HL-60/S4 treated with phorbol 12-myristate 13-acetate at 8.2 ng/mL for 4 days and 3 days (cell line): ENCODE results near the gene GDF7.

Experiments used
- in situ Hi-C: fragments of 300-500 bp; cut with MboI; formaldehyde crosslinking; loops from 2 replicates; pipeline ENCODE4 v1.15.0; 2022; ENCODE audit warnings: low sequenced_read_pairs

Gene GDF7

GRCh38 chr2:20657522-20658235 lies 9.3 kb upstream of the GDF7 start:
- in situ Hi-C loops: no loop called here

DNA sequence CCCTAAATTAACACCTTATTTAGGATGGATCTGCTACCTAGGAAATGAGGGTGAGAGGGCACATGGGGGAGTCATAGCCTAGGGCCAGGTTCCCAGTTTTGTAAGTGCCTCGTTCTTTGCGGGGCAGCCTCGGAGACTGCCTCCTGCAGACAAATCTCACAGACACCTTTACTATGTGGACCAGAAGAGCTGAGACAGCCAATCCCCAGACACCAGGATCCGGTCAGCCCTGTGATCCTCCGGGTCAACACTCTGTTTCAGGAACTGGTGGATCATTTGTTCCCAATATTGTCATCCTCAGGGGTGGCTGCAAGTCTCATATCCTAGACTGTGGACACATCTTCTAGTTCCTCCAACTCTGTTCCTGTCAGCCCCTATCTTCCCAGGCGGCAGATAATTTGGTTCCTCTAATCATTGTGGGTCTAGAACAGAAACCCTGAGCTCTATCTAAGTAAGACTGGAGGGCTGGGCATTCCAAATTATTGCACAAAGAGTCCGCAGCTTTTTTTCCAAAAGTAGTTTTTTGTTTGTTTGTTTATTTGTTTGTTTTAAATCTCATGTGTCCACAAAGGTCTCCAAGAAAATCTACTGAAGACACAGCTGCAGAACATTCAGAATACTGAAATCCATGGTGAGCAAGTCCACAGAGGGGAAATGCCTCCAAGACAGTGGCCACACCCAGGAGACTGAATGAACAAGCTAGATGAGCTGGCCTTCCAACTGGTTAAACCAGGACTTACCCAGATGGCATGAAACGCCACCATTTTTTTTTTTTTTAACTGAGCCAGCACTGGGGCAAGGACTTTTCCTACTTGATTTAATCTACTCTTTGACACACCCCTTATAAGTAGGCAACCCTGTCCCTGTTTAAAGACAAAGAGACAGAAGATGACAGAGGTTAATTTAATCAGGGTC lies 6.2 kb upstream of the GDF7 start:
- in situ Hi-C loops: loop anchor here (10.0 kb wide), 1 partner anchor 304 kb away; no protein-coding TSS in a partner anchor

- in situ Hi-C loops: loop anchor here (10.0 kb wide), 1 partner anchor 303 kb away; no protein-coding TSS in a partner anchor
Observed at GRCh38 chr2:20661421-20662307, 5.3 kb upstream of the GDF7 start.

DNA sequence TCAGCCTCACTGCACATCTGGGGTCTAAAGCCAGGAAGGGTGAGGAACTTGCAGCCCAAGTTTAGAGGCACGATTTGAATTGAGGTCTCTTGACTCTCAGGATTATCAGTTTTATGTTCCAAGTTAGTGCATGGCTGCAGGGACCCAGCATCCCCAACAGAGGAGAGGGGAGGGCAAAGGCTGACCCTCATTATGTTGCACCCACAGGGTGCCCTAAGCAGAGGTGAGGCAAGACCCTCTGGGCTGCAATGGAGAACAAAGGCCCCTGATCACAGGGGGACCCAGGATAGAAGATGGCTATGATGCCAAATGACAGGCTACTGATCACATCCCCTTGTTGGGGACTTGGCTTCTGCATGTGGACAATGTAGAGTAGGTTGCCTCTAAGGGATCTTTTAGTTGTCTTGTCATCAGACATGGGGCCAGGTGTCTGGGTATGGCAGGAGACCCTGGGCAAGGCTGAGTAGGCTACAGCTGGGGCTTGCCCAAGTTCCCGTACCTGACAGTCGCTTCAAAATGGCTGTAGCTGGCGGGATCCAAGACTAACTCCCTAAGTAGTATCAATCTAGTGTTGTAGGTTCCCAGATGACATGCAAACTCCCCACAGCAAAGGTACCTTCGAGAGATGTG lies 4.5 kb upstream of the GDF7 start:
- in situ Hi-C loops: loop anchor here (10.0 kb wide), 1 partner anchor 302 kb away; no protein-coding TSS in a partner anchor

GRCh38 chr2:20663196-20664070 lies 3.5 kb upstream of the GDF7 start:
- in situ Hi-C loops: loop anchor here (10.0 kb wide), 1 partner anchor 301 kb away; no protein-coding TSS in a partner anchor

GRCh38 chr2:20664071-20664390 lies 2.9 kb upstream of the GDF7 start:
- in situ Hi-C loops: loop anchor here (10.0 kb wide), 1 partner anchor 301 kb away; no protein-coding TSS in a partner anchor

- in situ Hi-C loops: loop anchor here (10.0 kb wide), 1 partner anchor 300 kb away; no protein-coding TSS in a partner anchor
Observed at GRCh38 chr2:20664431-20665242, 2.3 kb upstream of the GDF7 start.

GRCh38 chr2:20665243-20666004 lies 1.5 kb upstream of the GDF7 start:
- in situ Hi-C loops: loop anchor here (10.0 kb wide), 1 partner anchor 299 kb away; no protein-coding TSS in a partner anchor

GRCh38 chr2:20666005-20666303 lies 990 bp upstream of the GDF7 start:
- in situ Hi-C loops: loop anchor here (10.0 kb wide), 1 partner anchor 299 kb away; no protein-coding TSS in a partner anchor

DNA sequence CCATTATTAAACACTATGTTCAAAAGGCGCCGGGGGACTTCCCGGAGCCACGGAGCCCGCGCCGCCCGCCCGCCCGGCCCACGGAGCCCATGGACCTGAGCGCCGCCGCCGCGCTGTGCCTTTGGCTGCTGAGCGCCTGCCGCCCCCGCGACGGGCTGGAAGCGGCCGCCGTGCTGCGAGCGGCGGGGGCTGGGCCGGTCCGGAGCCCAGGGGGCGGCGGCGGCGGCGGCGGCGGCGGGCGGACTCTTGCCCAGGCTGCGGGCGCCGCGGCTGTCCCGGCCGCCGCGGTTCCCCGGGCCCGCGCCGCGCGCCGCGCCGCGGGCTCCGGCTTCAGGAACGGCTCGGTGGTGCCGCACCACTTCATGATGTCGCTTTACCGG lies 197 bp downstream of the GDF7 start:
- in situ Hi-C loops: loop anchor here (10.0 kb wide), 1 partner anchor 298 kb away; no protein-coding TSS in a partner anchor

- in situ Hi-C loops: loop anchor here (10.0 kb wide), 1 partner anchor 297 kb away; no protein-coding TSS in a partner anchor
Observed at GRCh38 chr2:20667531-20668401, 822 bp downstream of the GDF7 start.

DNA sequence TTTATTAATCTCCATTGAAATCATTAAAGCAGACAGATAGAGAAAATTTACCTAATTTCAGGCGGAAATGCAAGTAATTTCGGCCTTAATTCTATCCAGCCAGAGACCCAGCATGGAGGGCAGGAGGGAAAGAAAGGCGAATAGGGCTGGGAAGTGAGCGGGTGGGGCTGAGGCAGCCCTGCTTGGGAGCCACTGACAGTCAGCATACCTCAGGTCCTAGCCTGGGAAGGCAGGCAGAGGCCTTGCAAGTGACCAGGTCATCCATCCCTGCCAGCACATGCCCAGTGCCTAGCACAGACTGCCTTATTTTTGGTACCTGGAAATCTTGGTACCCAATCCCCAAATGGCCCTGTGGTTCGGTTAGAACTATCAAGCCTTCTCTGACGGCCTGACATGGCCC lies 1.5 kb downstream of the GDF7 start:
- in situ Hi-C loops: loop anchor here (10.0 kb wide), 1 partner anchor 296 kb away; no protein-coding TSS in a partner anchor

- in situ Hi-C loops: loop anchor here (10.0 kb wide), 1 partner anchor 296 kb away; no protein-coding TSS in a partner anchor
Observed at GRCh38 chr2:20668871-20669475, 2.0 kb downstream of the GDF7 start.

DNA sequence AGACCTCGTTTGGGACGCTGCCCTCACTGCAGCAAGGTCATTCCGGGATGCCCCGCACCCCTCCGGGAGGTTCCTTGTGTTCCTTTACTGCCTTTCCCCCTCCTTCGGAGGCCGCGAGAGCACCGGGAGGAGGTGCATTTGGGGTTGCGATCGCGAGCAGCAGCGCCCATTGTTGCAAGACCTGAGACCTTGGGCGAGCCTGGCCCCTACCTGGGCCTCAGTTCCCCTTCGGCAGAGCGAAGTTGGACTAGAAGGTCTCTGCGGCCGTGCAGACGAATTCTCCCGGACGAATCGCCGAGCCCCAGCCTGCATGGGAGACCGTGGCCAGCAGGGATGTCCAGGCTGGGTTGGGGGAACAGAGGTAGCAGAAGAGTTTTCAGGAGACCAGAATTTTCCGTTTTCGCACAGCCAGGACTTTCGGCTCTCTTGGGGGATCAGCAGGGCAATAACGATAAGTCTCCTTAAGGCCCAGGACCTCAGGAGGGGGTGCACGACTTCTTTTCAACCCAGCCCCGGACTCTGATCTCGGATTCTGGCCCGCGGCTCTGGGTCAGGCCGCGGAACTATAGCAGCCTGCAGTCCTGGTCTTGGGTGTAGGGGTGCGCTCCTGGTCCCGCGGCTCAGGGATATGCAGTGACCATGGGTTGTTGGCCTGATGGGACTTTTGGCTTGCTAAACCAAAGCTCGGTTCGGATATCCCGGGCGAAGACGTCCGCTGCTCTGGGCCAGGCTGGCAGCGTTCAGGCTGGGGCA lies 2.8 kb downstream of the GDF7 start:
- in situ Hi-C loops: loop anchor here (10.0 kb wide), 1 partner anchor 295 kb away; no protein-coding TSS in a partner anchor

GRCh38 chr2:20670315-20671035 lies 3.5 kb downstream of the GDF7 start:
- in situ Hi-C loops: no loop called here
